Right hindlimb (tissue), 1 donor: ENCODE results near the gene KRTAP12-2.

ENCODE experiments used
- DNase-seq: peaks from one replicate; pipeline ENCODE4 v3.0.0-alpha.2; 2018

Gene KRTAP12-2

DNA sequence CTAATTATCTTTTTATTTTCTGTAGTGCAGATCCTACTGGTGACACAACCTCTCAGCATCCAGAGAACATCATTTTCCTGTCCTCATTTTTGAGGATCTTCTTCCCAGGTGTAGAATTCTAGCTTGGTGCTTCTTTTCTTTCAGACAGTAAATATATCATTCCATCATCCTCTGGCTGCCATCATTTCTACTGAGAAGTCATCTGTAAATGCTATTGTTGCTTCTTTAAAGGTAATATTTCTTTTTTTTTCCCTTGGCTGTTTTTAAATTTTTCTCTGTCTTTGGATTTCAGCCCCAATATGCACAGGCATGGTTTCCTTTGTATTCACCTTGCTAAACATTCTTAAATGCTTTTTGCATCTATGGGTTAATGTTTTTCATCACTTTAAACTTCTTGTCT is 43.2 kb downstream of the KRTAP12-2 start:
- DNase-seq, result no peak

DNA sequence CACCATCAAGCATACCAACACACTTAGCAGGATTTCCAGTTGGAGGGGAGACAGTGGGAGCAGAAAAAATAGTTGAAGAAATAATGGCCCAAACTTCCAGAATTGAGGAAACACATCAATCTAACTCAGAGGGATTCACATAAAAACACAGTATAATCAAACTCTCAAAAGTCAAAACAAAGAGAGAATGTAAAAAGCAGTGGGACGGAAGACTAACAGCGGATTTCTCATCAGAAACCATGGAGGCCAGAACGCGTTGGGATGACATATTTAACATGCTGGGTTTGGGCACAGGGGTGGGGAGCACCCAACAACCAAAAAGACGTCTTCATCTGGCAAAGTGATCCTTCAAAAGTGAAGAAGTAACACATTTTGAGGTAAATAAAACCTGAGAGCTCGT is 46.8 kb downstream of the KRTAP12-2 start:
- DNase-seq, result no peak

DNA sequence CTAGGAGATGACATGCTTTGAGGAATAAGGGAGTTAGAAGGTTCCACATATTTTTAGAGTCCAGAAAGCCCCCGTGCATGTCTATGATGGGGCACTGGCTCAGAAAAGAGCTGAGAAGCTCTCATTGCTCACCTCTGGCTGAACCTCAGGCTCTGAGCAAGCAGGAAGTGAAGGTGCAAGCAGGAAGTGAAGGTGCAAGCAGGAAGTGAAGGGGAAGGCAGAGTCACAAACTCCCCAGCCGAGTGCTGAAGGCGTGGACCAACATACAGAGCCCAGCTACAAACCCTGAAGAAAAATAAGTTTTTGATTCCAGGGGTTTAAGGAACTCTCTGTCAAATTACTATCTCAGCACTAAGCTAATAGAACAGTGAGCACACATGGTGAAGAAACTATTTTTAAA is 47.8 kb downstream of the KRTAP12-2 start:
- DNase-seq, result no peak

DNA sequence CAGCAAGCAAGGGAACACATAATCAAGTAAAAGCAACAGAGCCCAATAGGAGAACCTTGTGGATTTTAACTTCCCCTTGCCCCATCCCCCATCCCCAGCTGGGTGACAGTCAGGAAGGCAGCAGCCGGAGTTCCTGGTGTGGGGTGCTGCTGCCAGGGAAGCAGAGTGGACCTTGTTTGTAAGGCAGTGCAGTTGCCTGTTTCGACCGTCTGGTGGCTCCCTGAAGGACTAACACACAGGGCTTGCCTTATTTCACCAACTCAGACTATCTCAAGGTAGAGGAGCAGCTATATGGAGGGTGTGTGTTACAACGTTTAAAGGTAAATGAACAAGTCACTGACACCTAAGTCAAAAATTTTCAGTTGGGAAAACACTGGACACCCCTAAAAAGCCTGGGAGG is 48.2 kb downstream of the KRTAP12-2 start:
- DNase-seq, result no peak

DNA sequence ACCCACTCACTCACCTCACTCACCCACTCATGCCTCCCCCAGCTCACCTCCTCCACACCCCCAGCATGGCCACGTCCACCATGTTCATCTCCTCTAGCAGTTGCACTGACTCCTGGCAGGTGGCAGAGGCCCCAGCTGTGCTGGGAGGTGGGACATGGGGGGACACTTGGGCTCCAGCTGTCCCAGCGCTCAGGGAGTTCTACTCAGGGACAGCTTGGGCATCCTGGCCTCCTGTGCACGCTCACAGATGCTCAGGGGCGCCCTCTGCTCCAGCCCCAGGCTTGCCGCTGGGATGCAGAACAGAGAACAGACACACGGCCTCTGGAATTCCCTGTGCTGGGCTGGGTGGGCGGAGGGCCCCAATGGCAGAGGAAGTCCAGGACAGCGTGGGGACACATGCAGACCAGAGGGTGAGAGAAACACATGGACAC is 49.6 kb downstream of the KRTAP12-2 start:
- DNase-seq, result no peak

DNA sequence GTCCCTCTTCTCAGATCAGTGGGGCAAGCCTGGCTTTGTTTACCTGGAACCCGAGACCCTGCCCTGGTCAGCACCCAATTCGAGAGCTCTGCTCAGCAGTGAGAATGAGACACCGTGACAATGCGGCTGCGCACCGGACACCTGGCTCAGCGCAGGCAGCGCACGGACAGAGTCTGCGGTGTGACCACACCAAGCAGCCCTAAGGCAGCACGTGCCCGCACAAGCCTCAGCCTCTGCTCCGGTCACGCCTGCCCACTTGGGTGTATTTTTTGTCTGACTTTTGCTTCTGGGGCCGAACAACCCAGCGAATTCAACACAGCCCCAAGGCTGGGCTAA is 50.2 kb downstream of the KRTAP12-2 start:
- DNase-seq, result no peak
